HG03103 (cell line): ENCODE results near the gene KLKB1.
"Not testable (repeated sequence)": the region's sequence is repeated elsewhere in the genome, so short reads cannot be mapped to it uniquely, and the experiment has no call there.

Experiments used
- ATAC-seq: cut with Tn5 transposase; IDR thresholded peaks from one replicate; pipeline ENCODE4 v1.9.1; 2021; ENCODE audit warnings: low read depth; ENCODE audit not compliant: unreplicated experiment

The KLKB1 gene

GRCh38 chr4:186260504-186261448 lies 33.5 kb downstream of the KLKB1 start:
- no peak for ATAC-seq

GRCh38 chr4:186264660-186265059 lies 37.4 kb downstream of the KLKB1 start:
- ATAC-seq = no peak

GRCh38 chr4:186265250-186265649 lies 37.9 kb downstream of the KLKB1 start:
- not testable (repeated sequence) for ATAC-seq

- no peak for ATAC-seq
Measured at GRCh38 chr4:186265683-186266652, 38.7 kb downstream of the KLKB1 start, which contains the start of gene F11. Gene F11 (plus strand): TSS chr4:186266189. CDS start chr4:186267137, 948 bp downstream.

- no peak for ATAC-seq
Measured at GRCh38 chr4:186266729-186267456, 39.6 kb downstream of the KLKB1 start.

- no peak for ATAC-seq
Measured at GRCh38 chr4:186271081-186271678, 43.9 kb downstream of the KLKB1 start.

GRCh38 chr4:186272699-186273391 lies 45.5 kb downstream of the KLKB1 start:
- ATAC-seq = no peak

- not testable (repeated sequence) for ATAC-seq
Measured at GRCh38 chr4:186273392-186273789, 46.1 kb downstream of the KLKB1 start.

- no peak for ATAC-seq
Measured at GRCh38 chr4:186283311-186283710, 56.0 kb downstream of the KLKB1 start.

GRCh38 chr4:186285147-186285546 lies 57.8 kb downstream of the KLKB1 start:
- no peak for ATAC-seq

- no peak for ATAC-seq
Measured at GRCh38 chr4:186286581-186286980, 59.3 kb downstream of the KLKB1 start.

- ATAC-seq = no peak
Measured at GRCh38 chr4:186291256-186291890, 64.1 kb downstream of the KLKB1 start.

- ATAC-seq = no peak
Measured at GRCh38 chr4:186294160-186294559, 66.9 kb downstream of the KLKB1 start.

GRCh38 chr4:186296481-186296880 lies 69.2 kb downstream of the KLKB1 start:
- no peak for ATAC-seq

GRCh38 chr4:186297013-186297645 lies 69.8 kb downstream of the KLKB1 start:
- ATAC-seq = no peak

- ATAC-seq = no peak
Measured at GRCh38 chr4:186298031-186298647, 70.8 kb downstream of the KLKB1 start.

- ATAC-seq = no peak
Measured at GRCh38 chr4:186299291-186299690, 72.0 kb downstream of the KLKB1 start.
